22Rv1 (cell line): ENCODE results near the gene DCC.

ENCODE experiments used
- H3K27ac ChIP-seq: fragments of 450-650 bp; 2 replicates; pipeline ENCODE4 v1.5.1; 2017
- CTCF ChIP-seq: fragments of 450-650 bp; IDR thresholded peaks from 2 replicates; pipeline ENCODE4 v1.5.1; 2017; ENCODE audit warnings: mild to moderate bottlenecking
- ZFX ChIP-seq: fragments of 450-650 bp; IDR thresholded peaks from 2 replicates; pipeline ENCODE4 v1.6.1; 2017; ENCODE audit warnings: antibody characterized with exemption, borderline replicate concordance

DCC gene

GRCh38 chr18:53553030-53553429 lies 1213.0 kb downstream of the DCC start:
- no peak for TF ChIP-seq ZFX
- TF ChIP-seq CTCF: no peak
- H3K27ac ChIP-seq: no peak overlapping the region

GRCh38 chr18:53556450-53556849 lies 1216.5 kb downstream of the DCC start:
- no peak overlapping the region for H3K27ac ChIP-seq
- TF ChIP-seq ZFX: no peak
- no peak for TF ChIP-seq CTCF

GRCh38 chr18:53560546-53560945 lies 1220.5 kb downstream of the DCC start:
- TF ChIP-seq ZFX (no peak), CTCF (no peak)
- no peak overlapping the region for H3K27ac ChIP-seq

GRCh38 chr18:53566626-53567025 lies 1226.6 kb downstream of the DCC start:
- no peak overlapping the region for H3K27ac ChIP-seq
- TF ChIP-seq CTCF: no peak
- TF ChIP-seq ZFX: no peak

GRCh38 chr18:53567929-53568574 lies 1228.1 kb downstream of the DCC start:
- H3K27ac ChIP-seq: no peak overlapping the region
- TF ChIP-seq CTCF: peak; percentile 79
- no peak for TF ChIP-seq ZFX
